HG03095 (cell line): ENCODE results near the gene ADGRB2.

Experiments
- ATAC-seq: cut with Tn5 transposase; IDR thresholded peaks from one replicate; pipeline ENCODE4 v1.9.1; 2021; ENCODE audit warnings: moderate library complexity; ENCODE audit not compliant: unreplicated experiment

The ADGRB2 gene

GRCh38 chr1:31750858-31751510 is 13.2 kb downstream of the ADGRB2 start:
- no peak for ATAC-seq

GRCh38 chr1:31749785-31750735 is 14.1 kb downstream of the ADGRB2 start:
- ATAC-seq: no peak

GRCh38 chr1:31748365-31748764 is 15.8 kb downstream of the ADGRB2 start:
- ATAC-seq: no peak

- no peak for ATAC-seq
These were observed 16.8 kb downstream of the ADGRB2 start for GRCh38 chr1:31747304-31747703.

GRCh38 chr1:31746687-31747086 is 17.5 kb downstream of the ADGRB2 start:
- ATAC-seq: no peak

- ATAC-seq: no peak
These were observed 18.0 kb downstream of the ADGRB2 start for GRCh38 chr1:31745946-31746670.

- ATAC-seq: no peak
These were observed 18.8 kb downstream of the ADGRB2 start for GRCh38 chr1:31745096-31745945.

- ATAC-seq: peak; percentile 76
These were observed 19.8 kb downstream of the ADGRB2 start for GRCh38 chr1:31744165-31744888.

GRCh38 chr1:31742462-31743212 is 21.5 kb downstream of the ADGRB2 start:
- no peak for ATAC-seq

- no peak for ATAC-seq
These were observed 24.8 kb downstream of the ADGRB2 start for GRCh38 chr1:31739346-31739745.

GRCh38 chr1:31736675-31737074 is 27.5 kb downstream of the ADGRB2 start:
- no peak for ATAC-seq

GRCh38 chr1:31735571-31735970 is 28.6 kb downstream of the ADGRB2 start:
- ATAC-seq: no peak

GRCh38 chr1:31734582-31735107 is 29.5 kb downstream of the ADGRB2 start:
- ATAC-seq: no peak

- ATAC-seq: no peak
These were observed 30.5 kb downstream of the ADGRB2 start for GRCh38 chr1:31733389-31734219.

GRCh38 chr1:31732751-31733289 is 31.3 kb downstream of the ADGRB2 start:
- no peak for ATAC-seq

- no peak for ATAC-seq
These were observed 31.8 kb downstream of the ADGRB2 start for GRCh38 chr1:31732343-31732742.

GRCh38 chr1:31731049-31731565 is 33.0 kb downstream of the ADGRB2 start:
- no peak for ATAC-seq
